HAP-1 (cell line): Measurements from ENCODE around the gene LSG1.
"Not testable (repeated sequence)": the region's sequence is repeated elsewhere in the genome, so short reads cannot be mapped to it uniquely, and the experiment has no call there.

Experiments
- DNase-seq, 2 experiments: peaks; one replicate each; pipeline ENCODE4 v3.0.0-alpha.2; 2016 to 2020; ENCODE audit warnings: low spot score in 2 of 2
- H3K27me3 ChIP-seq: fragments of 250-450 bp; sonication (Bioruptor Pico); 2 replicates; pipeline ENCODE4 v1.5.1; 2020; ENCODE audit warnings: low read depth, mild to moderate bottlenecking, moderate library complexity
- H3K36me3 ChIP-seq: fragments of 250-450 bp; sonication (Bioruptor Pico); replicated peaks from 2 replicates; pipeline ENCODE4 v1.5.1; 2020; ENCODE audit warnings: mild to moderate bottlenecking
- H3K4me1 ChIP-seq: fragments of 250-450 bp; sonication (Bioruptor Pico); 2 replicates; pipeline ENCODE4 v1.5.1; 2020; ENCODE audit warnings: mild to moderate bottlenecking
- H3K4me3 ChIP-seq: fragments of 250-450 bp; sonication (Bioruptor Pico); 2 replicates; pipeline ENCODE4 v1.5.1; 2020; ENCODE audit warnings: mild to moderate bottlenecking, moderate library complexity
- H3K9me3 ChIP-seq: fragments of 250-450 bp; sonication (Bioruptor Pico); 2 replicates; pipeline ENCODE4 v1.5.1; 2020; ENCODE audit warnings: mild to moderate bottlenecking, moderate library complexity
- in situ Hi-C: fragments of 300-500 bp; cut with MboI; formaldehyde crosslinking; loops from 3 replicates; pipeline ENCODE4 v1.14.3; 2020; ENCODE audit warnings: low sequenced_read_pairs, inconsistent platforms, mixed read lengths

Gene LSG1

DNA sequence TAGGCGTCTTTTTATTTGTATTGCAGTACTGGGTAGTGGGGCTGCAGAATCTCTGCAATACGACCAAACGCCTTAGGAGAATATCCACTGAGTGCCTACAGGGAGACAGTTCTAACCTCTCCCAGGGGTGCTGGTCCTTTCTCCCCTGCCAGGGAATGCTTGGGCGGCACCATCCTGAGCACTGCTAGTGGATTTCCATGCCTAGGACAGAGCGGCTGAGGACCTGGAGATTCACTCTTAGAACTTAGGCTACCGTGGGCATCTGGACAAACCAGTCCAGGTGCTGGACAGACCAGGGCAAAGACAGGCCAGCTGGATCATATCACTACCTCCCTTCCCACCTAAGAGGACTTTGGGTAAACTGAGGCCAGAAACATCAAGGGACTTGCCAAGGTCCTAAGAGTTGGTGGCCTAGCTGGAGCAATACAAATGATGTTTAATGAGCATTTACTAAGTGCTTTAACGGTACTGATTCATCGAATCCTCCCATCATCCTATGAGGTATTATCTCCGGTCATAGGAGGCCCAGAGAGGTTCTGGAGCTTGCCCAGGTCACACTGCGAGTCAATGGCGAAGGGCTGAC, 39.7 kb downstream of the LSG1 start:
- Histone ChIP-seq H3K4me1 (no peaks in the 10 kb centered on the region), H3K36me3 (no peaks in the 10 kb centered on the region; the same call in 1 of the 2 replicates), H3K4me3 (peak overlapping the region; percentile 45), H3K9me3 (no peaks in the 10 kb centered on the region), H3K27me3 (no peaks in the 10 kb centered on the region)
- no peak for DNase-seq
- in situ Hi-C loops = no loop called here

DNA sequence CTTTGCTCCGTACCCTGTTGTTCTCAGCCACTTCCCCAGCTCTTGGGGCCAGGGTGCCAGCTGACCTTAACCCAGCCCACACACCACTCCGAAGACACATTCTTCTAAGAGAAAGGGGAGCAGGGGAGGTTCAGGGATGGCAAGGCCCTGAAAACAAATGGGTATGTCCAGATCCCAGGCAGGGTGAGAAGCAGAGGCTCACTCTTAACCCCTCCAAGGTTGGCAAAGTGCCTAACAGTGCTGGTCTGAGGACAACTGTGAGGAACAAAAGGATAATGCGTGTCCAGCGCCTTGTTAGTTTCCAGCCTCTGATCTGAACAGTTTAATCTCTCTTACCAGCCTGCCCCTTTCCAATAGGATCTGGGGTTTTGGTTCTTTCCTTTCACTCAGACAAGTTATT, 40.3 kb downstream of the LSG1 start:
- in situ Hi-C loops = no loop called here
- Histone ChIP-seq H3K4me3 (no peak overlapping the region), H3K4me1 (no peaks in the 10 kb centered on the region), H3K9me3 (no peaks in the 10 kb centered on the region), H3K36me3 (no peaks in the 10 kb centered on the region; the same call in 1 of the 2 replicates), H3K27me3 (no peaks in the 10 kb centered on the region)
- no peak for DNase-seq

DNA sequence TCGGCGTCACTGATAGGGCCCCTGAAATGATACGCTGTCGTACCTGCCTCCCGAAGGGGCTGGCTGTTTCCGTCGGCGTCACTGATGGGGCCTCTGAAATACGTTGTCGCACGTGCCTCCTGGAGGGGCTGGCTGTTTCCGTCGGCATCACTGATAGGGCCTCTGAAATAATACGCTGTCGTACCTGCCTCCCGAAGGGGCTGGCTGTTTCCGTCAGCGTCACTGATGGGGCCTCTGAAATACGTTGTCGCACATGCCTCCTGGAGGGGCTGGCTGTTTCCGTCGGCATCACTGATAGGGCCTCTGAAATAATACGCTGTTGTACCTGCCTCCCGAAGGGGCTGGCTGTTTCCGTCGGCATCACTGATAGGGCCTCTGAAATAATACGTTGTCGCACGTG, 41.3 kb downstream of the LSG1 start:
- H3K9me3 ChIP-seq, in situ Hi-C loops, H3K4me1 ChIP-seq, DNase-seq, H3K27me3 ChIP-seq, H3K4me3 ChIP-seq, H3K36me3 ChIP-seq: not testable (repeated sequence)

DNA sequence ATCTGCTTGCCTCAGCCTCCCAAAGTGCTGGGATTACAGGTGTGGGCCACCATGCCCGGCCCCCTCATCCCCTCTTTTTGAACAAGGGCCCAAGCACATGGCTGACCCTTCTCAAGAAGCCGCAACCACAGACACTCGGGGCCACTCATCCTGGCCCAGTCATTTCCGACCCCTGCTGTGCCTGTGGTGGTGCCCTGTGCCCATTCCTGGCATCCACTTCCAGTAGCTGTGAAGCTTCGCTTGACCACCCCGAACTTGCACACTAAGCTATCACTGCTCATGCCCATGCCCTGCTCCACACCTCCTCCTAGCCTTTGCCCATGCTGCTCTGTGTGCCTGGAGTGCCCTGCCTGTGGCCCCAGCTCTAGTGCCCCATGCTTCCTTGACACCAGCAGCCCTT, 47.0 kb downstream of the LSG1 start:
- in situ Hi-C loops = no loop called here
- Histone ChIP-seq H3K36me3 (peaks cover 9% of the 10 kb centered on the region), H3K27me3 (no peaks in the 10 kb centered on the region), H3K4me3 (no peak overlapping the region), H3K9me3 (no peaks in the 10 kb centered on the region), H3K4me1 (no peaks in the 10 kb centered on the region)
- DNase-seq = no peak

DNA sequence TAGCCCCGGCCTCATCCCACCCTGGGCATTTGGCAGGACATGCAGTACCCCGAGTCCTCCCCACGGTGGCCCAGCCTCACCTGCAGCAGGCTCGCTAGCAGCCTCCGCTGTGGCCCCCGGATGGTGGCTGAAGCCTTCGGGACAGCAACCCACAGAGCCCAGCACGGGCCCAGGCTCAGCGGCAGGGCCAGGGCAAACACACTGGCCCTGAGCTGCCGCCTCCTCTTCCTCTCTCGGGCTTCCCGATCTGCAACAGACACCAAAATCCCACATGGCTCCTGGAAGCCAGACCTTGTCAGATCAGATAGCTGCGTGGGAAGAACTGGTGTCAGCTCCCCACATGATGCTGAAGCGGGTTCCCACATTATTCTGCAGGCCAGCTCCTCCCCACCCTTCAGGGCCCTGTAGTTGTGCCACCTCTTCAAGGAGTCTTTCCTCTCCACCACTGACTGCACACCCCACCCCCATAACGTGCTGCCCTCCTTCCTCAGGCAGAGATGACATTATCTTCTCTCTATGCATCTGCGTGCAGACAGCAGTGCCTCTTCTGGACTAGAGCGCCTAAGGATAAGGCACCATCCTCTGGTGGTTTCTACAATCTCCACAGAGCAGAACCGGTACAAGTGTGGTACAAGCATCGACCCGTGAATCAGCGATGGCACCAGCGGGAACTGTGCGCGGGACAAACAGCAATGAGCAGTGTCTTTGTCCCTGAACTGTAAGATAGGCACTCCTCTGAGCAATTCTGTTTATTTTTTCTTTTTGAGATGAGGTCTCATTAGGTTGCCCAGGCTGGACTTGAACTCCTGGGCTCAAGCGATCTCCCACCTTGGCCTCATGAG, 48.3 kb downstream of the LSG1 start:
- Histone ChIP-seq H3K4me1 (no peaks in the 10 kb centered on the region), H3K36me3 (peaks cover 9% of the 10 kb centered on the region), H3K9me3 (no peaks in the 10 kb centered on the region), H3K4me3 (no peak overlapping the region), H3K27me3 (no peaks in the 10 kb centered on the region)
- in situ Hi-C loops = no loop called here
- no peak for DNase-seq

DNA sequence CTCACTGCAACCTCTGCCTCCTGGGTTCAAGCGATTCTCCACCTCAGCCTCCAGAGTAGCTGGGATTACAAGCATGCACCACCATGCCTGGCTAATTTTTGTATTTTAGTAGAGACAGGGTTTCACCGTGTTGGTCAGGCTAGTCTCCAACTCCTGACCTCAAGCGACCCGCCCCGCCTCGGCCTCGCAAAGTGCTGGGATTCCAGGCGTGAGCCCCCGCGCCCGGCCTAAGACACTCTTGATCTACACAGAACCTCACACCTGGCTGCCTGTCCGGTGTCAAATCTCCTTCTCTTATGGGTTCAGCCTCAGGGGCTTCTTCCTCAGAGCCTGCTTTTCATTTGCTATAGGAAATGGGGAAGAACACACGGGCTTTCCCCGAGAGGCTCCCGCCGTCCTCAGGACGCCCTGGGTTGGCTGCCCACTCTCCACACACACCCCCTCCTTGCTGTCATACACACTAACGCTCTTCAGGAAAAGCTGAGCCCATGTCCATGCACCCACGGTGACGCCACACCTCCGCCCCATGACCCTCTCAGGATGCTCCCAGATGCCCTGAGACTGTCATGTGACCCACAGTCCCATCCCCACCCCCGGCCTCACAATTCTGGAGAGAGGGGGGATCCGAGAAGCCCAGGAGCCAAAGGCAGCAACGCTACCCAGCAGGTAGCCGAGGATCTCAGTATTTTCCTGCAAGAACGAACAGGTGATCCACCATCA, 49.2 kb downstream of the LSG1 start:
- Histone ChIP-seq H3K4me1 (no peaks in the 10 kb centered on the region), H3K27me3 (no peaks in the 10 kb centered on the region), H3K36me3 (peaks cover 9% of the 10 kb centered on the region), H3K4me3 (no peak overlapping the region), H3K9me3 (no peaks in the 10 kb centered on the region)
- no peak for DNase-seq
- in situ Hi-C loops = no loop called here

DNA sequence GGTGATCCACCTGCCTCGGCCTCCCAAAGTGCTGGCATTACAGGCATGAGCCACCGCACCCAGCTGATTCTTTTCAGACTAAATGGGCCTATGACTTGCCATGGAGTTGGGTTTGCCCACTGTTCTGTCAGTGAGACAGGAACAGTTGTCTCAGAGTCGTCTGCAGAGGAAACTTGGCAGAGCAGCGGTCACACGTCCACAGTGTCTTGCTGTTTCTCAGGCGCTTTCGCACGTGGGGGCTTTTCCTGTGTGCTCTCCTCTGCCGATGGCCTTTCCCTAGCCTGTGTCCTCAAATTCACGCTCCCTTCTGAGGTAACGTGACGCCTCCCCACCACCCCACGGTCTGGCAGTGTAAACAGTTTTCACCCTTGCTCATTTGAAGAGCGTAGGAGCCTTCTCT, 50.0 kb downstream of the LSG1 start:
- H3K4me3 ChIP-seq = no peak overlapping the region
- peaks cover 9% of the 10 kb centered on the region for H3K36me3 ChIP-seq
- H3K9me3 ChIP-seq = no peaks in the 10 kb centered on the region
- DNase-seq = no peak
- no peaks in the 10 kb centered on the region for H3K4me1 ChIP-seq
- in situ Hi-C loops = no loop called here
- no peaks in the 10 kb centered on the region for H3K27me3 ChIP-seq

DNA sequence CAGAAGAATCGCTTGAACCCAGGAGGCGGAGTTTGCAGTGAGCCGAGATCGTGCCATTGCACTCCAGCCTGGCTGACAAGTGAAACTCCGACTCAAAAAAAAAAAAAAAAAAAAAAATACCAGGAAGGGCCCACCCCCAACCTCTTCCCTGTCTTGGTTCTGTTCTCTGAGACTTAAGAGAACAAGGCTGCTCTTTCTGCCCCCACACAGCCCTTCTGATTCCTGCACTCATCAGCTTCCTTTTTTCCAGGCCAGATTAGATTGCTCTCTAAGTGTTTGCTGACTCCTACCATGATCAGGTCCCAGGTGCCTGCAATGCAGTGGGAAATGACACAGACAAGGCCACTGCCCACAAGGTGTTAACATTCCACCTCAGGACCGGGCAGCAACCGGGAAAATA, 51.8 kb downstream of the LSG1 start:
- H3K27me3 ChIP-seq = no peaks in the 10 kb centered on the region
- DNase-seq = no peak
- H3K4me3 ChIP-seq = no peak overlapping the region
- H3K4me1 ChIP-seq = no peaks in the 10 kb centered on the region
- in situ Hi-C loops = no loop called here
- no peaks in the 10 kb centered on the region; the same call in none of the 2 replicates for H3K36me3 ChIP-seq
- H3K9me3 ChIP-seq = no peaks in the 10 kb centered on the region

DNA sequence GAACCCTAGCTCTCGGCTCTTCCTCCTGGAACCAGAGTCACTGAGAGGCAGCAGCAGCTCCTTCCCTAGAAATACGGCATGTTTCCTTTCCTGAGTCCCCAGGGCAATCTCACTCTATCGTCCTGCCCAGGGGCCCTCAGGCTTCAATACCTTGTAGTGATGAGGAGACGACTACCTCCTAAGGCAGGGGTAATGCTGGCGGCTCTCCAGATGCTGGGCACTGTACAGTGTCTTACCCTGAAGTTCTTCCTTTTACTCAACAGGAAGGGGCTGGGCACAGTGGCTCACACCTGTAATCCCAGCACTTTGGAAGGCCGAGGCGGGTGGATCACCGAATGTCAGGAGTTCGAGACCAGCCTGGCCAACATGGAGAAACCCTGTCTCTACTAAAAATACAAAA, 52.2 kb downstream of the LSG1 start:
- Histone ChIP-seq H3K36me3 (no peaks in the 10 kb centered on the region; the same call in 1 of the 2 replicates), H3K4me3 (no peak overlapping the region), H3K9me3 (no peaks in the 10 kb centered on the region), H3K27me3 (no peaks in the 10 kb centered on the region), H3K4me1 (no peaks in the 10 kb centered on the region)
- no peak for DNase-seq
- in situ Hi-C loops = no loop called here

DNA sequence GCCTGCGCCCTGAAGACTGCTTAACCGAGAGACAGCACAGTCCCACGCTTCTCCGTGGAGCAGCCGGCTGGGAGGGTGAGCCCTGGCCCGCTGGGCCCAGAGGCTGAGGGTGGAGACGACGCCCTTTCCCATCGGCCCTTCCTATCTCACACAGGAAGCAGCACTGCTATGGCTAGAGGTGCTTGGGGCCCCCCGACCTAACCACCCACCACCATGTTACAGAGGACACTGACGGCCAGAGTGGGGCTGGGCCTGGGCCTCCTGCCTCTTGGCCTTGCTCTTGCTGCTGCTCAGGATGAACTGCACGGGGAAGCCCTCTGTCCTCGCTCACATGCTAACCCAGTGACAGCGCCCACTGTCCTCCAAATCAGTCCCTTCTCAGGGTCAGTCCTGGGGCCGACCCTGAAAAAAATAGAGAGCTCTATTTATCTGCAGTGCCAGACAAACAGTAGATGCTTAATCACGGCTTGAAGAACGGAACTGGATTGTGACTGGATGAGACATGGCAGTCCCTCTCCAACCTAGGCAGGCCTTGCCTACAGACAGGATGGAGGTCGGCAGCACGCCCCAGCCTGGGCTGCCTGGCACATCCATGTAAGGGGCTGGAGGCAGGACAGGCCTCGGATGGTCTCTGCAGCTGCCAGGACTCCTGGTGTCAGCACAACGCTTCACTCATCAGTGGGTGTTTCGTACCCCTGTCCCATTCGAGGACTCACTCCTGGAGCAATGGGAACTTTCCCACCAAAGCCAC, 53.0 kb downstream of the LSG1 start:
- DNase-seq = no peak
- Histone ChIP-seq H3K27me3 (no peaks in the 10 kb centered on the region), H3K4me1 (no peaks in the 10 kb centered on the region), H3K9me3 (no peaks in the 10 kb centered on the region), H3K36me3 (no peaks in the 10 kb centered on the region; the same call in 1 of the 2 replicates), H3K4me3 (no peak overlapping the region)
- in situ Hi-C loops = no loop called here

DNA sequence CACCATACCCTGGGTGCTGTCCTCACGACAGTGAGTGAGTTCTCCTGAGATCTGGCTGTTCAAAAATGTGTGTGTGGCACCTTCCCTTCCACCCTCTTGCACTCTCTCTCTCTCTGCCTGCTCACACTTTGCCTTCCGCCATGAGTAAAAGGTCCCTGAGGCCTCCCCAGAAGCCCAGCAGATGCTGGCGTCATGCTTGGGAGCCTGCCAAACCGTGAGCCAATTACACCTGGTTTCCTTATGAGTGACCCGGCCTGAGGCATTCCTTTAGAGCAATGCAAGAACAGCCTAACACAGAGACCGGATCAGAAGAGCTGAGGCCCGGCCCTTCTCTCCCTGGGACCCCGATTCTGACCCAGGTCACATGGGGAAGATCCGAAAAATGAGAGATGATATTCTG, 54.2 kb downstream of the LSG1 start:
- H3K4me1 ChIP-seq = no peaks in the 10 kb centered on the region
- H3K9me3 ChIP-seq = no peaks in the 10 kb centered on the region
- no peaks in the 10 kb centered on the region; the same call in 1 of the 2 replicates for H3K36me3 ChIP-seq
- H3K27me3 ChIP-seq = no peaks in the 10 kb centered on the region
- no peak for DNase-seq
- in situ Hi-C loops = no loop called here
- no peak overlapping the region for H3K4me3 ChIP-seq

DNA sequence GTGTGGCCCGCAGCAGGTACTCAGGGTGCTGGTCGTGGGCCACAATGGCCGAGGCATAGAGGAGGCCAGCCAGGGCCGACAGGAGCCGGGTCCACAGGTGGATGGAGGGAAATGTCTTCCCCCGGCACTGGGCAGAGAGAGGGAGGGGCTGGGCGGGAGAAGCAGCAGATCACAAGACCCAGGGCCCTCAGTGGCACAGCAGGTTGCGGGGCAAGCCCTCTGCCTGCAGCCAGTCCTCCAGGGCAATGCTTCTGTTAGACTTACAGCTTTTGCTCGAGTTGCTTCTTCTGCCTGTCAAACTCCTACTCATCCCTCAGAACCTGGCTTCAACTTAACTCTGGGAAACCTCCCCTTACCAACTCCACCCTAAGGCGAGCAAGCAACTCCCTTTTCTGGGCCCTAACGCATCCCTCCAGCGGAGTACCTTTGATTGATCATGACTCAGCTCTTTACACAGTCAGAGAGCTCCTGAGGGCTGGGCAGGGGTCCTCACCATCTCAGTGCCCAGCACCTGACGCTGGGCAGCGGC, 54.8 kb downstream of the LSG1 start:
- no peak overlapping the region for H3K4me3 ChIP-seq
- no peaks in the 10 kb centered on the region for H3K4me1 ChIP-seq
- in situ Hi-C loops = no loop called here
- no peak for DNase-seq
- no peaks in the 10 kb centered on the region for H3K9me3 ChIP-seq
- no peaks in the 10 kb centered on the region; the same call in 1 of the 2 replicates for H3K36me3 ChIP-seq
- H3K27me3 ChIP-seq = no peaks in the 10 kb centered on the region

DNA sequence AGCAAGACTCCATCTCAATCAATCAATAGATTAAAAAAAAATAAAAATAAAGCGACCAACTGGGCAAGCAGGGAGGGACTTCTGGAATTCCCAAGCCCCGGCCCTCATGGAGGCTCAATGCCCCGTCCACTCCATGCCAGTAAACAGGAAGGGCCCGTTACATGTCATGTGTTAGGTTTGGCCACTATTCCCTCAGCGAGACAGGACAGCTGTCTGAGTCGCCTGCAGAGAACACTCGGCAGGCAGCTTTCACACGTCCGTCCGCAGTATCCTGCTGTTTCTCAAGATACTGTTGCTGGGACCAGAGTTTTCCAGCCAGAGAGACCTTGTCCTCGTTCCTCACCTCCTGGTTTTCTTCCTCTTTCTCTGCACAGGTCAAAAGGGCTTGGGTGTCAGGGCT, 56.8 kb downstream of the LSG1 start:
- no peak for DNase-seq
- no peaks in the 10 kb centered on the region; the same call in 1 of the 2 replicates for H3K36me3 ChIP-seq
- H3K9me3 ChIP-seq = no peaks in the 10 kb centered on the region
- no peaks in the 10 kb centered on the region for H3K27me3 ChIP-seq
- H3K4me1 ChIP-seq = no peaks in the 10 kb centered on the region
- in situ Hi-C loops = no loop called here
- H3K4me3 ChIP-seq = no peak overlapping the region
